Right renal cortex interstitium (tissue), 3 donors: ENCODE results near the gene DIAPH1. TPM values are rescaled to one million over a fixed set of nuclear protein-coding genes. Genes with fewer than 3 reads are reported as not detected.

Experiments
- DNase-seq, 3 donors: peaks; one replicate each; pipeline ENCODE4 v3.0.0-alpha.2; 2013; ENCODE audit warnings: low read depth in 3 of 3, low spot score in 2 of 3
- polyA plus RNA-seq, 3 donors: library from polyadenylated mRNA; unstranded; fragments of 120-200 nt; gene quantifications; one replicate each; pipeline ENCODE4 v1.2.1, GENCODE V29; 2013; ENCODE audit not compliant: insufficient read length in 3 of 3

Gene DIAPH1
- polyA plus RNA-seq, 3 donors = 74.8 to 81.9 (median 79.7) TPM

DNA sequence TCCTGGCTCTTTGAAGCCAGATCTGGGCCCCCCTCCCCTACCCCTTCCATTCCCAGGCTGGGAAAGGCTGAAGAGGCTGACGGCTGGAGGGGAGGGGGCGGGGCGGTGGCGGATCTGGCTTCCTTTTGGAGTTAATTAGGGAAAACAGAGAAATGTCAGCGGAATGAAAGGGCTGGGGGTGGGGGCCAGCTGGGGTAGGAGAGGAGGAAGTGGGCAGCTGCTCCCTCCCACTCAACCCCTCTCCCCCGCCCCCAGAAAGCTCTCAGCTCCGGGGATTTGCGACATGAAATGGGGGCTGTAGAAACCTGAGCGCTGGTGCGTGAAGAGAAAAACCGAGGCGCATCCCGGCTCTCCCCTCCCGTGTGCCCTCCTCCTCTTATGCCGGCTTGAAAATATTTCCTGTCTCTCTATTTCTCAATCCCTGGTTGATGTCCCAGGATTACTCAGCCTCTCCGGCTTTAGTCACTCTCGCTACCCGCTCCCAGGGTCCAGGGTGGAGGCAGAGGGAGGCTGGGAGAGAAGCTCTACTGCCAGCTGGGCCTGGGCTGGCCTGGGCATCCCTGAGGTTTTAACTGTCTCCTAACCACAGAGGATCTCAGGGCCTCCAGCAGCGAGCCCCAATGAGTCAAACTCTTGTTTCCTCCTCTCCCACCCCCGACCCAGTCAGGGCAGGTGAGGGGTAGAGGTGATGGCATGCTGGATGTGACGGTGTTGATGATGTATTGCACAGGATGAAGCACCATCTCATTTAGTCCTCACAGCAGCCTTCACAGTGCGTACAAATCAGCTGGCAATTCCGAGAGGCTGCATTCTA, 109.8 kb downstream of the DIAPH1 start:
- DNase-seq = no peak

DNA sequence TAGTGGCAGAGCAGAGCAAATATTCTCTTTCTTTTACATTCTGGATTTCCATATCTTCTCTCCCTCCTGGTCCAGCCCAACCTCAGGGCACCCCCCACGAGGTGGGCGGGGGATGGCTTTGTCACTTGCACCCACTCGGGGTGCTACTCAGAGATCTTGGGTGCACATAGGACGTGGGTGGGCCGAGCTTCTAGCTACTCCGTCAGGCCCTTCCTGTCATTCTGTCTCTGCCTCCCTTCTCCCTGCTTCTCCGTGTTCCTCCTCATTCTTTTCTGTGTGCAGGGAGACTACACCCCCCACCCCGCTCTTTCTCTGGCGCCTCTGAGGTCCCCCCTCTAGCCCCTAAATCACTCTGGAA, 110.4 kb downstream of the DIAPH1 start:
- DNase-seq = no peak

DNA sequence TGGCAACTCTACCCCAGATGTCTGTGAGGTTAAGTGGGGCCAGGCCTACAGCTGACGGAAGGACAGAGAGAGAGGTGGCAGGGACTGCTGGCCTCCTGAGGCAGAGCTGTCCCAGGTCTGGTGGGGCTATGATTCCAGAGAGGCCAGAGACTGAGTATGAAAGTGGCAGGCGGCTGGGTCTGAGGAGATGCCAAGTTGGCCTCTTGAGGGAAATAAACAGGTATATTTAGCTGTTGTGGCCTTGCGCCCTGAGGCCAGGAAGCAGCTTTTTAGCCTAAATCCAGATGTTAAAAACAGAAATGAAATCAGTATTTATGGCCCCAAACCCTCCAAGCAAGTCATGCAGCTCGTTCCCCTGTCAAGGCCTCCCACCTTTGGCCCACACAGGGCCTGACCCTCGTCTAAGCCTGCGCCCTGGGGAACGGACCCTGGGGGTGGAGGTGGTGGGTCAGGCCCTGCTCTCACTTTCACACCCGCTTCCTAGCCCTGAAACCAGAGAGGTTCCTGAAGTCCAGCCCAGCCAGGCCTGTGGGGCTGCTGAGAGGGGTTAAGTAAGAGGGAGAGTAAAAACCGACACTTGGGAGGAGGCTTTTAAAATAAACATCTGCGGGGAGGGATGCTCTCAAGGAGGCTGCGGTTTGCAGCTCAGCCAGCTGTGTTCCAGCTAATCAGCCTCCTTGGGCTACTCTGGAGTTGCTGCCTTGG, 111.3 kb downstream of the DIAPH1 start:
- no peak for DNase-seq

DNA sequence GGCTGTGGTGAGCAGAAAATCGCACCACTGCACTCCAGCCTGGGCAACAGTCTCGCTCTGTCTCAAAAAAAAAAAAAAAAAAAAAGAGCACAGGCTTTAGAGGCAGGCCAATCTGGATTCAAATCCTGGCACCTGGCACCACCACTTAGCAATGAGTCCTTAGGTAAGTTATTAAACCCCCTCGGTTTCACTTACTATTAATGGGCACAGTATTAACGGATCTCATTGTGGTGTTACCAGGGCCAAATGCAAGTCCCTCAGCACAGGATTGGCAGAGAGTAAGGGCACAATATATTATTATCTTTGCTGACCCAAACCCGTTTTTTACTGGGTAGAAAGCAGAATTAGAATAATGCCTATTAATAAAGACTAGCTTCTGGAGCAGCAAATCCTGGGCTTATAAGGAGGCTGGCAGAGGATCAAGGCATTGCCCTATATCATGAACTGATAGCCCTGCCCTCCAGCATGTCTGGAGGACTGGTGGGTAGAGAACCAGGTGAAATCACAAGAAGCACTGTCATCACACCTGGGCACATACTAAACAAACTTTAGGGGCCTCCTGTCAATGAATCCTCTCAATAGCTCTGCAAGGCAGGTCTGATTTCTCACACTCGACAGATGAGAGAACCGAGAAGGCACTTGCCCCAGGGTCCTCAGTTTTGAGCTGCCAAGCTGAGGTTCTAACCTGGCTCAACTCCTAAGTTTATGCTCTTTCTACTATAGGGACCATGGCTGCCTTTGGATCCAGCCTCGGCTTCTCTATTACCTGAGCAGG, 112.2 kb downstream of the DIAPH1 start:
- no peak for DNase-seq

DNA sequence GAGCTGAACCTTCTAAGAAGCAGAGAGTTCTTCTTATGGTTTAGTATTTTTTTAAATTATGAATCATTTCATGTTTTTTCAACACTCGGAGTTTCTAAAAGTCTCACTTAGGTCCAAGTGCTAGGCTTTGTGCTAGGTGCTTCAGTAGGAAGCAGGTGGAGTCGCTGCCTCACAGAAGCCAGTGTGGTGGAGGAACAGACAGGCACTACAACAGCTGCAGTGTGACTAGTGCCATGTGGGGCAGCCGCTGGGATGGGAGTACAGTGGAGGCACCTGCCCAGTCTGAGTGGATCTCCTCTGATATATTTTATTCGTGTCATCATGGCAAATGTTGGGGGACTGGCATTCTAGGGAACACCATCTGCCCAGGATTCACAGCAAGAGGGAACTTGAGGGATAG, 114.6 kb downstream of the DIAPH1 start:
- no peak for DNase-seq

DNA sequence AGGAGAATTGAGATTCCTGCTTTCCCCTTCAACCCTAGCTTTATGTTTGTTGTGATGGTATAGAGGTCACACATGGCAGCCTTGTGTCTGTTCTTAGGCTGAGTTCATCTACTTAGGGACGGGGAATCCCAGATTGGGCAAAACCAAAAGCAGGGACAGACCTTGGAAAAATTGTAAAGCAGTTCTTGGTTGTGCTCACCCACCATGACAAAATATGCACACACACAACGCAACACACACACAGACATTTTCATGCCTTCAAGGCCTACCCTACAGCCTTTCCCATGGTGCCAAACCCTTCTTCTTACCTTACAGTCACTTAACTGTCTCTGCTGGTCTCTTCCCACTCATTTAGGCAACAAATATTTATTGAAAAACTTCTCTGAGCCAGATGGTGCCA, 115.1 kb downstream of the DIAPH1 start:
- no peak for DNase-seq

DNA sequence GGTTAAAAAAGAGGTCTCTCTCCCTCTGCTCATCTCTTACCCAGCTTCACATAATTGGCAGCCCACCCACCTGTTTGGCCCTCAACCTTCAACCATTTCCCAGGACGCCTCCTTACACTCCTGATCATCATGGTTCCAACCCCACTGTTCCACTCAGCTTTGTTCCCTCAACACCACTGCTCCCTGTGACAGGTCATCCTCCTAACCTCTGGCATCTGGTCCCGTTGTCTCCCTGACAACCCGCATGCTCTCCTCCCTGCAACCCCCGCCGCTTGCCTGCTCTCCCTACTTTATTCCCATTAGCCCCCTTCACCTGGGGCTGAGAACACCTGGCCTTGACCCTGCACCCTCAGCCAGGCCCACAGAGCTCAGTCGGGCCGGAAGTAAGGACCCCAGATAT, 117.0 kb downstream of the DIAPH1 start:
- DNase-seq = no peak

DNA sequence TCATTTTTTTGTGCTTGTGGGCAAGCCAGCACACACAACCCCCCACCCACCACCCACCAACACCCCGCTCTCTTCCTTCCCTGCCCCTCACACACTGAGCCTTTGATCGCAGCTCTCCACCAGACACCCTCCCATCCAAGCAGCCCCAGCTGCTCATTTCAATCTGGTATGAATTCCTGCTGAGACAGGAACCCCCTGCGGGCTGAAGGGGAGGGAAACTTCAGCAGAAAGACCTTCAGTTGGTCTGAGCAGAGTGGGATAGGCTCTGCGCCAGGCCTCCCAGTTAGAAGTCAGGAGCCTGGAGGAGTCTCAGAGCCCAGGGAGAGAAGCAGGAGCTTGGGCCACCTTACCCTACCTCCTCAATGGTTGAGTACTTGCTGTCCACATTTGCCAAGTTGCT, 122.8 kb downstream of the DIAPH1 start:
- no peak for DNase-seq

DNA sequence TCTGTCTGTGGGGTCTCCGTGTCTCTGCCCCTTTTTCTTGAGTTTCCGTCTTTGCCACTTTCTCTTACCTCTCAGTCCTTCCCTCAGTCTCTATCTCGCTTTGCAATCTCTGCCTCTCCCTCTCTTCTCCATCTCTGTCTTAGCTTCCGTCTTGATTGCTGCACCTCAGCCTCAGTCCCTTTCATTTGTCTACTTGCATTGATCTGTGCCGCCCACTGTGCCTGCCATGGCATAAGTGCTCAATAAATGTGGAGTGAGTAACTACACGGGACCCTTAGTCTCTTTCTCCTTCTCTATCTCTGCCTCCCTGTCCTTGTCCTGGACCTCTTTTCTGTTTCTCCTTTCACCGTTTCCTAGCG, 123.4 kb downstream of the DIAPH1 start:
- DNase-seq = no peak

DNA sequence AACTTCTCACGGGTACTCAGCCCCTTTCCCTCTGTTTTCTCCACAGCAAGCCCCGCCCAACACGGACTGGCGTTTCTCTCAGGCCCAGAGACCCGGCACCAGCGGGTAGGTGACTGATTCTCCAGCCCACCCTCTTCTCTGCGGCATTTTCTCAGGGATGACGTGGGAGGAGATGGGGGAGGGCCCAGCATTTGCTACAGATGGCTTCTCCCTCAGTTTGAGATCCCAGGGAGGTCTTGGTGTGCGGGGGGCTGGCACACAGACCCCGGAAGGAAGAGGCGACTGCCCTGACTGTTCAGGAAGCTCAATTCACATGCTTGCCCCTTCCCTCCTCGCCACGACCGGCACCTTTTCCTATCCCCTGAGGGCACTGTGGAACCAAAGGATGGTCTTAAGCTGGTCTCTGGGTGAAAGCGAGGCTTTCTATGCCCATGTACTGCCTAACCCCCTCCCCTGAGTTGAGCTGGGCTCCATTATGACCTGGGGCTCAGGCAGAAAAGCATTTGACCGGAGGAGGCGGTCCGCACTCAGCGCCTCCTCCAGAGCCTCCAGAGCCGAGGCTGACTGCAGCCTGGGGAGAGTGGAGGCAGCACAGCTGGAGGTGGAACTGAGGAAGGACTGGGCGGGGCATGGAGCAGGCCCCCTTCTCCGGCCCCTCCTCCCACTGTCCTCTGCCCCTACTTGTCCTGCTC, 123.9 kb downstream of the DIAPH1 start:
- no peak for DNase-seq

DNA sequence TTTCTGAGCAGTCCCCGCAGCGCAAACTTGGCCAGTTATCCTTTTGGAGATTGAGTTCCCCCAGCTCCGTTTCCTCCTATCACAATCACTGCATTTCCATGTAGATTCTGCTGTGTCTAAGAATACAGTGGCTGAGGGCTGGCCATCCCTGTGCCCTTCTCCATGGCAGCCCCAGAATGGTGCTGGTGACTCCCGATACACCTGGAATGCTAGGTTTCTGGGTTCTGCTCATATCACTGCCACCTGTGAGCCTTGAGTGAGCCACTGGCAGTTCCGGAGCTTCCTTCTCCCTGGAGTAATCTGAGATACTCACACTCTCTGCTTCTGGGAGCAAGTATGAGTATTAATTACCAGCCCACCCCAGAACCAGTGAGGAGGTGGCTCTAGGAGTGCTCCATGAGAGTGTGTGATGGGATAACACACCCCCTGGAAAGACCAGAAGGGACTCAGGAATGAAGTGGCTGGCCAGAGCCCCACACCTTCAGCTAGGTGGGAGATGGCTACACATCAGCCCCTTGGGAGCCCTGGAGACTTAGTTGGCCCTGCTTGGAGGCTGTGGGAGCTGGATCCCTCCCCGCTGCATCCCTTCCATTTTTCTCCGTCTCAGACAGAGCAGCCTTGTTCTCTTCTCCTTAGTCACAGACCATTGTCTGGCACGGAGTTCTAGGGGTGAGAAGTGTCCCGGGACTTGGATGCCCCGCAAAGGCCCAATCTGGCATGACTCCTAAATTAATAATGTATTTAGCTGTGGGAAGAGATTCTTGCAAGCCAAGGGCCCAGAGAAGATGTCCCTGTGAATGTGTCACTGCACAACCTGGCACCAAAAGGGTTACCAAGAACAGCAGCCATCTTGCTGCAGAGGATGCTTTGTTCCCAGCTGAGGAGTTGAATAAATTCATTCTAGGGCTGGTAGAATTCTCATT, 125.0 kb downstream of the DIAPH1 start:
- no peak for DNase-seq

DNA sequence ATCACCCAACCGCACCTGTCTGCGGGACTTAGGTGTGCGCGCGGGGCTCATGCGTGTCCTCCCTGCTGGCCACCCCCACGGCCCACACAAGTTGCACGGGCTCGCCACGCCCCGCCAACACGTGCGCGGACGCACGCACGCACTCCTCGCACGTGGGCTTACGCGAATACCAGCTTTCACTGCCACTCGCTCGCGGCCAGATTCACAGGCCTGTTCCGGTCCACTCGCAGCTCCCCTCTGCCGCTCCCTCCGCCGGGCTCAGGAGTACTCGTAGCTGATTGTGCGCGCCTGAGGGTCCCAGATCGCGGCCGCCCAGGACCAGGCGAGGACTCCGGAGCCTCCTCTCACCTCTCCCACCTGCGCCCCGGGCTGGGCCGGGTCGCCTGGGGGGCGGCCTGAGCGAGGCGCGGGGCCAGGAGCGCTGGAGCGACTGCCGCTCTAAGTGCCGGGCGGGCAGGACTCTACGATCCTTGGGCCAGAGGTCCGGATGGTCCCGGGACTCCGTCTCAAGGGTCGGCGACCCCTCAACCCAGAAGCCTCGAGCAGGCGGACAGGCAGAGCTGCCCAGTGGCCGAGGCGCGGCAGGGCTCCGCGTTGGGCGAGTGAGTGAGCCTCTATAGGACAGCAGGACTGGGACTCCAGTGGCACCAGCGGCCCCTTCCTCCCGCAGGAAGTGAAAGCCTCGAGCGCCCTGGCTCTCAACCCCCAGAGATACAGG, 126.5 kb downstream of the DIAPH1 start:
- no peak for DNase-seq

DNA sequence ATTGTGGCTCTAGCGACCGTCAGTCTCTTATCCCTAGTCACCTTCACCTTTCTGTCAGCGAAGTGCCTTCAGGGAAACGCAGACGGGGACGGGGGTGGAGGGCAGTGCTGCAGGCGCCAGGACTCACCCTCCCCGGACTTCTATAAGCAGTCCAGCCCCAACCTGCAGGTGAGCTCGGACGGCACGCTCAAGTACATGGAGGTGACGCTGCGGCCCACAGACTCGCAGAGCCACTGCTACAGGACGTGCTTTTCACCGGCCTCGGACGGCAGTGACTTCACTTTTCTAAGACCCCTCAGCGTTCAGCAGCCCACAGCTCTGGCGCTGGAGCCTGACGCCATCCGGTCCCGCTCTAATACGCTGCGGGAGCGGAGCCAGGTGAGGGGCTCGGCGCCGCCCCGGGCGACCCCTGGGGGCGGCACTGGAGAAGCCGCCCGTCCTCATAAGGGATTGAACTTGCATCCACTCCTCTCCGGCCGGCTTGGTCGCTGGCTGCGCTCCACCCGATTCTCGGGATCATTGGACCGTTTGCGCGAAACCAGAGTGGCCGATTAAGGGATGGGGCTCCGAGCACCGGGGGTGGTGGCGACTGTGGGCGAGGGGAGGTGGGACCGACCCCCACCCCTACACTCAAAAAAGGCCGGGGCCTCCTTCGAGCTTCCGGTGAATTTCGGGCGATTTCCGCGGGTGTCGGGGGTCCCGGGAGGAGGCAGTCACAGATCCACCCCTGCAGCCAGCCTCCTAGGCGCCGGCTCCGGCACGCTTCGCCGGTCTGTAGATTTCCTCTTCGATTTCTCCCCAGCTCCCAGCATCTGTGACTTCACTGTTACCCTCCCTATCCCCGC, 127.3 kb downstream of the DIAPH1 start:
- no peak for DNase-seq

DNA sequence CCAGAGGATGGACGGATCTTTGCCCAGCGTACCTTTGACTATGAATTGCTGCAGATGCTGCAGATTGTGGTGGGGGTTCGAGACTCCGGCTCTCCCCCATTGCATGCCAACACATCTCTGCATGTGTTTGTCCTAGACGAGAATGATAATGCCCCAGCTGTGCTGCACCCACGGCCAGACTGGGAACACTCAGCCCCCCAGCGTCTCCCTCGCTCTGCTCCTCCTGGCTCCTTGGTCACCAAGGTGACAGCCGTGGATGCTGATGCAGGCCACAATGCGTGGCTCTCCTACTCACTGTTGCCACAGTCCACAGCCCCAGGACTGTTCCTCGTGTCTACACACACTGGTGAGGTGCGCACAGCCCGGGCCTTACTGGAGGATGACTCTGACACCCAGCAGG, 128.0 kb downstream of the DIAPH1 start:
- no peak for DNase-seq

DNA sequence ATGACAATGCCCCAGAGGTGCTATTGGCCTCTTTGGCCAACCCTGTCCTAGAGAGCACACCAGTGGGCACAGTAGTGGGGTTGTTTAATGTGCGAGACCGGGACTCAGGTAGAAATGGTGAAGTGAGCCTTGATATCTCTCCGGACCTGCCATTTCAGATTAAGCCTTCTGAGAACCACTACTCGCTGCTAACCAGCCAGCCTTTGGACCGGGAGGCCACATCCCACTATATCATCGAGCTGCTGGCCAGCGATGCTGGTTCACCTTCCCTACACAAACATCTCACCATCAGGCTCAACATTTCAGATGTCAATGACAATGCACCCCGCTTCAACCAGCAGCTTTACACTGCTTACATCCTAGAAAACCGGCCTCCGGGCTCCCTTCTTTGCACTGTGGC, 128.5 kb downstream of the DIAPH1 start:
- no peak for DNase-seq

DNA sequence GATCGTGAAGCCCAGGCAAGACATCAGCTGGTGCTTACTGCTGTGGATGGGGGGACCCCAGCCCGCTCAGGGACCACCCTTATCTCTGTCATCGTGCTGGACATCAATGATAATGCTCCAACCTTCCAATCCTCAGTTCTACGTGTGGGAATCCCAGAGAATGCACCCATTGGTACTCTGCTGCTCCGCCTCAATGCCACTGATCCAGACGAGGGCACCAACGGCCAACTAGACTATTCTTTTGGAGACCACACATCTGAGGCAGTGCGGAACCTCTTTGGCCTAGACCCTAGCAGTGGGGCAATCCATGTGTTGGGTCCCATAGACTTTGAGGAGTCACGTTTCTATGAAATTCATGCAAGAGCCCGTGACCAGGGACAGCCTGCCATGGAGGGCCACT, 129.0 kb downstream of the DIAPH1 start:
- DNase-seq = no peak

DNA sequence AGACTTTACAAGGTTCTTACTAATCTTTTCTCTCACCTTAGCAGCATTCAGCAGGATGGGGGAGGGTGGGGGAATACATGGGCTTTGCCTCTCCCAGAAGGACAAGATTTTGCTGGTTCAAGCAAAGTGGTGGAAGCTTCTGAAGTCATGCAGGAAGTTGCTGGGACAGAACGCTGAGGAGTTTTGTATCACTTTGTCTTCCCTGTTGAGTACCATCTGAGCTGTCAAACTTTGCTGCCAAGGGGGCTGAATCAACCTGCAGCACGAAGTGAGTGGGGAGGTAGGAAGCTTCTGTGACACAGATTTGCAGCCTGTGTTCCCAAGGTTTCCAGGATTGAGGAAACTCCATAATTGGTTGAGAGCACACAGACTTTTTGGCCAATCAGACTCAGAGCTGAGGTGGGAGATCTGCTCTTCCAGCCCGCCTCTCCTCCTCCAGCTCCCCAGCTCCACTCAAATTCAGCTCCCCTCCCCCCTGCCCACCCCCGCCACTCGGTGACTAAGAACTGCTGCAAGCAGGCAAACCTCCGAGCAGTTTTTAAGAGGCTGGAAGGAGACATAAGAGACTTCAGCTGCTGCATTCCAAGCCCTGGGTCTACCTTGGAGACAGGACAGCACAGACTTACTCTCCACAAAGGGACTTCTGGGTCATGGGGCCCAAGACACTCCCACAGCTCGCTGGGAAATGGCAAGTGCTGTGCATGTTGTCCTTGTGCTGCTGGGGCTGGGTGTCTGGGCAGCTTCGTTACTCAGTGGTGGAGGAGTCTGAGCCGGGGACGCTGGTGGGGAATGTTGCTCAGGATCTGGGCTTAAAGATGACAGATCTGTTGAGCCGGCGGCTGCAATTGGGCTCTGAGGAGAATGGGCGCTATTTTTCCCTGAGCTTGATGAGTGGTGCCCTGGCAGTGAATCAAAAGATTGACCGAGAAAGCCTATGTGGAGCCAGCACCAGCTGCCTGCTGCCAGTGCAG, 129.9 kb downstream of the DIAPH1 start, which contains the start of gene PCDHGC5:
TSS of gene PCDHGC5 (plus strand) at position 491 of the 971 bp plus-strand sequence. CDS start at position 651, 160 bp downstream.
- no peak for DNase-seq
